HepG2 (cell line): ENCODE results near the gene CGB5. TPM values are rescaled to one million over a fixed set of nuclear protein-coding genes. Genes with fewer than 3 reads are reported as not detected.
"Not testable (repeated sequence)": the region's sequence is repeated elsewhere in the genome, so short reads cannot be mapped to it uniquely, and the experiment has no call there.

Experiments
- ATAC-seq: fragments of 200-7000 bp; cut with Tn5 transposase; 3 replicates; pipeline ENCODE4 v1.9.1; 2020; ENCODE audit warnings: mild to moderate bottlenecking, moderate library complexity
- BruUV-seq: library from RNA; stranded (reverse); fragments of 400-500 nt; replicated peaks from 2 replicates; lab custom pipeline; 2021; lab: Mats Ljungman, UMichigan
- CTCF ChIA-PET: fragments of 300-600 bp; formaldehyde crosslinking; extraction: SDS; loops from one replicate; lab custom pipeline; 2021; ENCODE audit warnings: low total read pairs, inconsistent platforms, low intra/inter-chr PET ratio; lab: Yijun Ruan, JAX
- POLR2A ChIA-PET: fragments of 350-600 bp; sonication (Branson Sonifier 250); formaldehyde crosslinking; loops from one replicate; lab custom pipeline; 2020; ENCODE audit warnings: antibody characterized with exemption, inconsistent platforms; lab: Yijun Ruan, JAX
- DNase-seq: peaks from one replicate; pipeline ENCODE4 v3.0.0-alpha.2; 2015; ENCODE audit warnings: low spot score
- FAIRE-seq: peaks from 3 replicates; lab custom pipeline; 2011; peaks lifted over from hg19 to GRCh38; lab: Jason Lieb, UNC
- H2AFZ ChIP-seq: one replicate; pipeline ENCODE4 v1.6.1; 2011; ENCODE audit warnings: low read length, inconsistent platforms
- H3K27ac ChIP-seq: fragments of 300-600 bp; 3 replicates; pipeline ENCODE4 v1.8.0; 2011; ENCODE audit warnings: mixed run types, mild to moderate bottlenecking, mixed read lengths, low read length, inconsistent platforms; ENCODE audit not compliant: insufficient read depth; ENCODE audit errors: extremely low read length
- H3K27me3 ChIP-seq, 2 experiments: fragments of 200-600 bp in 1 of 2; 2 replicates in 1 of 2; 3 replicates in 1 of 2; pipeline versions ENCODE4 v1.6.0 to v1.8.0; 2011; ENCODE audit warnings: low read length in 2 of 2, mild to moderate bottlenecking in 2 of 2, moderate library complexity in 2 of 2, inconsistent platforms in 1 of 2; ENCODE audit not compliant: insufficient read depth in 2 of 2, control insufficient read depth in 1 of 2
- H3K36me3 ChIP-seq, 2 experiments: fragments of 200-600 bp in 1 of 2; replicated peaks in 1 of 2; 2 replicates in 1 of 2; 3 replicates in 1 of 2; pipeline versions ENCODE4 v1.5.1 to v1.8.0; 2011; ENCODE audit warnings: low read length in 2 of 2, inconsistent platforms in 1 of 2; ENCODE audit not compliant: insufficient read depth in 2 of 2, control insufficient read depth in 1 of 2
- H3K4me1 ChIP-seq: 2 replicates; pipeline ENCODE4 v1.5.1; 2012; ENCODE audit warnings: low read length, inconsistent platforms; ENCODE audit not compliant: insufficient read depth
- H3K4me2 ChIP-seq: 2 replicates; pipeline ENCODE4 v1.6.0; 2011; ENCODE audit warnings: low read depth, low read length, inconsistent platforms
- H3K4me3 ChIP-seq, 3 experiments: fragments of 200-600 bp in 1 of 3; sonication (generic), shearing (Covaris generic) in 1 of 3; replicated peaks in 1 of 3; 2 replicates each; pipeline ENCODE4 v1.5.1; 2011 to 2016; ENCODE audit warnings: low read length in 3 of 3, inconsistent platforms in 2 of 3, low read depth in 2 of 3, mild to moderate bottlenecking in 2 of 3, control low read depth in 1 of 3, mixed read lengths in 1 of 3; ENCODE audit not compliant: insufficient read depth in 1 of 3
- H3K79me2 ChIP-seq: one replicate; pipeline ENCODE4 v1.6.1; 2011; ENCODE audit warnings: low read length, inconsistent platforms; ENCODE audit not compliant: insufficient read depth
- H3K9ac ChIP-seq: 2 replicates; pipeline ENCODE4 v1.6.0; 2011; ENCODE audit warnings: mild to moderate bottlenecking, low read depth, low read length, inconsistent platforms; ENCODE audit not compliant: insufficient read depth
- H3K9me3 ChIP-seq: 2 replicates; pipeline ENCODE4 v1.5.1; 2012; ENCODE audit warnings: mild to moderate bottlenecking, low read length
- H4K20me1 ChIP-seq: 2 replicates; pipeline ENCODE4 v1.6.0; 2011; ENCODE audit warnings: inconsistent platforms, mild to moderate bottlenecking, low read length, moderate library complexity; ENCODE audit not compliant: insufficient read depth
- ARNT ChIP-seq: fragments of 450-650 bp; IDR thresholded peaks from 2 replicates; pipeline ENCODE4 v1.6.1; 2017
- ETV5 ChIP-seq: IDR thresholded peaks from 2 replicates; pipeline ENCODE4 v1.6.1; 2018; ENCODE audit warnings: missing biosample characterization, missing genetic modification reagents, inconsistent platforms, borderline replicate concordance
- GTF3A ChIP-seq: sonication (generic); formaldehyde crosslinking; conservative IDR thresholded peaks from 2 replicates; pipeline ENCODE4 v1.4.0; 2020; ENCODE audit warnings: mild to moderate bottlenecking, missing genetic modification reagents
- PHF21A ChIP-seq: sonication (generic); formaldehyde crosslinking; IDR thresholded peaks from 2 replicates; pipeline ENCODE4 v1.5.0; 2020; ENCODE audit warnings: mild to moderate bottlenecking, missing genetic modification reagents
- RXRA ChIP-seq: sonication (generic); formaldehyde crosslinking; IDR thresholded peaks from 2 replicates; pipeline ENCODE4 v1.5.1; 2020; ENCODE audit warnings: missing genetic modification reagents
- SAP130 ChIP-seq: IDR thresholded peaks from 2 replicates; pipeline ENCODE4 v1.6.1; 2016; ENCODE audit warnings: low read depth
- SP5 ChIP-seq: IDR thresholded peaks from 2 replicates; pipeline ENCODE4 v1.6.1; 2016; ENCODE audit warnings: low read depth, borderline replicate concordance
- SRSF1 ChIP-seq: fragments of 200-400 bp; formaldehyde crosslinking; optimal IDR thresholded peaks from 2 replicates; pipeline ENCODE3; 2017; ENCODE audit warnings: mild to moderate bottlenecking, low read depth, low read length, moderate library complexity
- ZBTB7B ChIP-seq: sonication (generic); formaldehyde crosslinking; IDR thresholded peaks from 2 replicates; pipeline ENCODE4 v1.4.0; 2020; ENCODE audit warnings: missing genetic modification reagents
- ZNF142 ChIP-seq: sonication (generic); formaldehyde crosslinking; IDR thresholded peaks from 2 replicates; pipeline ENCODE4 v1.4.0; 2020; ENCODE audit warnings: missing genetic modification reagents
- ZNF33B ChIP-seq: sonication (generic); formaldehyde crosslinking; IDR thresholded peaks from 2 replicates; pipeline ENCODE4 v1.5.1; 2020; ENCODE audit warnings: mild to moderate bottlenecking, missing genetic modification reagents
- WGBS: methylation state at CpG from one replicate; pipeline ENCODE4 v1.1.6; 2017; ENCODE audit warnings: low lambda C conversion rate; 5-methylcytosine and 5-hydroxymethylcytosine counted together
- in situ Hi-C: cut with HindIII; loops from 2 replicates; pipeline ENCODE4 v1.10.0; 2017; ENCODE audit warnings: low pct_unique_long_range_greater_than_20kb; ENCODE audit not compliant: extremely low pct_ligation_motif_present
- intact Hi-C: fragments of 100-400 bp; cut with micrococcal nuclease; formaldehyde crosslinking; loops from one replicate; pipeline ENCODE4 v1.10.0; 2022; ENCODE audit not compliant: unreplicated experiment
- polyA plus RNA-seq, 8 experiments: library from polyadenylated mRNA; depleted of rRNA in 3 of 8; stranded (reverse) in 7 of 8; unstranded in 1 of 8; fragments of >200 nt; fragmentation: Illumina TruSeq in 4 of 8; extraction: Trizol in 4 of 8; gene quantifications; 2 replicates each; pipeline versions ENCODE4 v1.2.1 to v1.2.3, GENCODE V29; 2011 to 2016; ENCODE audit warnings: low read depth in 4 of 8, missing spikeins in 1 of 8, mixed read lengths in 1 of 8; ENCODE audit not compliant: insufficient read depth in 1 of 8
- total RNA-seq, 5 experiments: library from RNA; depleted of rRNA; stranded (reverse); fragments of >200 nt; fragmentation: Illumina TruSeq; extraction: Trizol; gene quantifications; 2 replicates each; pipeline ENCODE4 v1.2.3, GENCODE V29; 2016; ENCODE audit warnings: low read depth in 1 of 5

The CGB5 gene
- total and polyA plus RNA-seq, 2 of the 13 experiments (the other 11 are each of a cell fraction or from before 2014, with no cell fraction given), result not detected

GRCh38 chr19:49050376-49051033, 6.9 kb downstream of the CGB5 start:
- H3K4me1 ChIP-seq, H3K9me3 ChIP-seq, POLR2A ChIA-PET, H3K4me2 ChIP-seq, BruUV-seq, CTCF ChIA-PET, DNase-seq, H4K20me1 ChIP-seq, intact Hi-C loops, H3K79me2 ChIP-seq, ATAC-seq, H3K36me3 ChIP-seq, H3K4me3 ChIP-seq, H2AFZ ChIP-seq, in situ Hi-C loops, H3K27ac ChIP-seq, H3K9ac ChIP-seq, FAIRE-seq: not testable (repeated sequence)
- peaks cover 6 to 14% of the 10 kb centered on the region in 2 experiments; a peak in 4 of 5 replicates for H3K27me3 ChIP-seq
- WGBS, result 16% methylated on average over 12 of the region's 24 CpGs

- BruUV-seq, result no TSS peak
- Histone ChIP-seq H3K9ac (no peak overlapping the region; the same call in 1 of the 2 replicates), H3K27ac (no peak overlapping the region), H3K4me3 (peak overlapping the region; percentile 54 to 71 (median 63)), H3K79me2 (no peaks in the 10 kb centered on the region), H2AFZ (peak overlapping the region; percentile 72), H3K36me3 (no peaks in the 10 kb centered on the region), H3K4me2 (peak overlapping the region; percentile 93), H3K9me3 (no peaks in the 10 kb centered on the region), H4K20me1 (no peaks in the 10 kb centered on the region), H3K4me1 (peaks cover 17% of the 10 kb centered on the region), H3K27me3 (peaks cover 11 to 45% of the 10 kb centered on the region in 2 experiments; a peak in 4 of 5 replicates)
- intact Hi-C loops (no loop called here), in situ Hi-C loops (no loop called here)
- ChIA-PET POLR2A (interaction anchor here (1.1 kb wide), 1 partner anchor 9 kb away, joined by 3 read pairs; the partner anchor contains the start of gene NTF4), CTCF (no interaction called here)
- 5% methylated on average over 11 of the region's 63 CpGs for WGBS
- peak; percentile 23 for DNase-seq
- ATAC-seq, result peak; percentile 88
- FAIRE-seq, result no peak
- no peak for TF ChIP-seq ARNT
- TF ChIP-seq SRSF1, result no peak
- no peak for TF ChIP-seq ETV5
- peak; percentile 57; the same call in 1 of the 2 replicates for TF ChIP-seq PHF21A (CRISPR knock-in tag)
- peak; percentile 55 for TF ChIP-seq SAP130 (CRISPR knock-in tag)
- peak; percentile 30; the same call in 1 of the 2 replicates for TF ChIP-seq ZBTB7B (CRISPR knock-in tag)
- peak; percentile 50; the same call in 1 of the 2 replicates for TF ChIP-seq SP5
- no peak for TF ChIP-seq ZNF33B (CRISPR knock-in tag)
- peak; percentile 13; the same call in 1 of the 2 replicates for TF ChIP-seq RXRA (CRISPR knock-in tag)
- TF ChIP-seq ZNF142 (CRISPR knock-in tag), result no peak
- TF ChIP-seq GTF3A, result no peak
Observed at GRCh38 chr19:49056101-49056901, 12.7 kb downstream of the CGB5 start.
